GM23248 (cell line): Measurements from ENCODE around the gene DYNLRB1. TPM values are rescaled to one million over a fixed set of nuclear protein-coding genes. Genes with fewer than 3 reads are reported as not detected.
"Not testable (repeated sequence)": the region's sequence is repeated elsewhere in the genome, so short reads cannot be mapped to it uniquely, and the experiment has no call there.

Experiments used
- DNase-seq: peaks from one replicate; pipeline ENCODE4 v3.0.0-alpha.2; 2015
- H2AFZ ChIP-seq: fragments of 200-600 bp; sonication (generic); 2 replicates; pipeline ENCODE4 v1.6.1; 2016; ENCODE audit warnings: antibody characterized with exemption
- H3F3A ChIP-seq: fragments of 200-600 bp; sonication (generic); 2 replicates; pipeline ENCODE4 v1.6.1; 2016; ENCODE audit warnings: mild to moderate bottlenecking, antibody characterized with exemption, mixed run types; ENCODE audit not compliant: insufficient read depth
- H3K27ac ChIP-seq: fragments of 200-600 bp; sonication (generic); 2 replicates; pipeline ENCODE4 v1.5.1; 2016; ENCODE audit warnings: mild to moderate bottlenecking
- H3K27me3 ChIP-seq: fragments of 200-600 bp; sonication (generic); replicated peaks from 2 replicates; pipeline ENCODE4 v1.6.1; 2016; ENCODE audit warnings: mild to moderate bottlenecking; ENCODE audit not compliant: insufficient read depth
- H3K36me3 ChIP-seq: fragments of 200-600 bp; sonication (generic); 2 replicates; pipeline ENCODE4 v1.6.1; 2016; ENCODE audit warnings: low read depth, mild to moderate bottlenecking
- H3K4me1 ChIP-seq: fragments of 200-600 bp; sonication (generic); 2 replicates; pipeline ENCODE4 v1.6.1; 2016; ENCODE audit warnings: mild to moderate bottlenecking; ENCODE audit not compliant: insufficient read depth
- H3K4me2 ChIP-seq: fragments of 200-600 bp; sonication (generic); one replicate; pipeline ENCODE4 v1.6.1; 2016; ENCODE audit warnings: mild to moderate bottlenecking; ENCODE audit not compliant: unreplicated experiment
- H3K4me3 ChIP-seq: fragments of 200-600 bp; sonication (generic); 2 replicates; pipeline ENCODE4 v1.5.1; 2016; ENCODE audit warnings: mild to moderate bottlenecking
- H3K79me2 ChIP-seq: fragments of 200-600 bp; sonication (generic); 2 replicates; pipeline ENCODE4 v1.6.1; 2016; ENCODE audit warnings: mild to moderate bottlenecking; ENCODE audit not compliant: insufficient read depth
- H3K9ac ChIP-seq: fragments of 200-600 bp; sonication (generic); 2 replicates; pipeline ENCODE4 v1.6.1; 2016; ENCODE audit warnings: mild to moderate bottlenecking
- H3K9me2 ChIP-seq: fragments of 200-600 bp; sonication (generic); 2 replicates; pipeline ENCODE4 v1.6.1; 2016; ENCODE audit warnings: mixed run types, mild to moderate bottlenecking, moderate library complexity; ENCODE audit not compliant: insufficient read depth
- H3K9me3 ChIP-seq: fragments of 200-600 bp; sonication (generic); one replicate; pipeline ENCODE4 v1.6.1; 2017; ENCODE audit warnings: low read depth
- H4K20me1 ChIP-seq: fragments of 200-600 bp; sonication (generic); 2 replicates; pipeline ENCODE4 v1.6.0; 2016; ENCODE audit not compliant: insufficient read depth
- EZH2 ChIP-seq: fragments of 200-600 bp; sonication (generic); IDR thresholded peaks from 2 replicates; pipeline ENCODE4 v1.6.1; 2018; ENCODE audit warnings: antibody characterized with exemption, mild to moderate bottlenecking; ENCODE audit not compliant: insufficient read depth, poor library complexity, severe bottlenecking
- EZH2phosphoT487 ChIP-seq: fragments of 200-600 bp; sonication (generic); IDR thresholded peaks from 2 replicates; pipeline ENCODE4 v1.6.1; 2018; ENCODE audit warnings: antibody characterized with exemption, moderate library complexity, mild to moderate bottlenecking, low read depth; ENCODE audit not compliant: insufficient read depth
- WGBS, 2 experiments: methylation state at CpG; one replicate each; pipeline ENCODE4 v1.1.6; 2015 to 2017; ENCODE audit warnings: low lambda C conversion rate in 2 of 2, low coverage in 1 of 2; ENCODE audit errors: missing lambda C conversion rate in 2 of 2; 5-methylcytosine and 5-hydroxymethylcytosine counted together
- in situ Hi-C: fragments of 300-500 bp; cut with MboI; formaldehyde crosslinking; loops from 2 replicates; pipeline ENCODE4 v1.15.0; 2020
- polyA plus RNA-seq: library from polyadenylated mRNA; unstranded; fragments of >200 nt; fragmentation: Nextera tagmentation; extraction: Ambion mirVana; gene quantifications from 2 replicates; pipeline ENCODE4 v1.2.1, GENCODE V29; 2016
- total RNA-seq: library from RNA; depleted of rRNA; stranded (reverse); fragments of >200 nt; shearing (Covaris generic); gene quantifications from 2 replicates; pipeline ENCODE4 v1.2.3, GENCODE V29; 2014

DYNLRB1 gene
- total and polyA plus RNA-seq, 2 experiments from 2014 or later = 100 to 279 TPM

- H3F3A ChIP-seq = peaks cover 41% of the 10 kb centered on the region
- DNase-seq = no peak
- no peak overlapping the region for H2AFZ ChIP-seq
- no peaks in the 10 kb centered on the region for H4K20me1 ChIP-seq
- peaks cover 45% of the 10 kb centered on the region for H3K79me2 ChIP-seq
- H3K4me2 ChIP-seq = no peak overlapping the region
- no peak for TF ChIP-seq EZH2
- TF ChIP-seq EZH2phosphoT487 = no peak
- no peaks in the 10 kb centered on the region for H3K27me3 ChIP-seq
- no peak overlapping the region for H3K4me3 ChIP-seq
- H3K9me3 ChIP-seq = no peaks in the 10 kb centered on the region
- H3K9me2 ChIP-seq = no peaks in the 10 kb centered on the region
- H3K9ac ChIP-seq = no peak overlapping the region
- in situ Hi-C loops = no loop called here
- peaks cover 28% of the 10 kb centered on the region for H3K36me3 ChIP-seq
- peak overlapping the region; percentile 22 for H3K27ac ChIP-seq
- peaks cover 11% of the 10 kb centered on the region for H3K4me1 ChIP-seq
Measured at GRCh38 chr20:34512955-34513419, 3.2 kb upstream of the DYNLRB1 start.

- H3K4me1 ChIP-seq = peaks cover 12% of the 10 kb centered on the region
- H4K20me1 ChIP-seq, H3K27ac ChIP-seq, H2AFZ ChIP-seq, H3K9me3 ChIP-seq, H3K4me3 ChIP-seq, H3K9ac ChIP-seq, H3K4me2 ChIP-seq, DNase-seq, in situ Hi-C loops, H3K9me2 ChIP-seq, H3K27me3 ChIP-seq: not testable (repeated sequence)
- H3K36me3 ChIP-seq = peaks cover 21% of the 10 kb centered on the region; the same call in 1 of the 2 replicates
- H3K79me2 ChIP-seq = peaks cover 45% of the 10 kb centered on the region
- H3F3A ChIP-seq = peaks cover 34% of the 10 kb centered on the region
- WGBS, 2 experiments = 96 to 97% methylated on average over 17 of the region's 17 CpGs
Measured at GRCh38 chr20:34514034-34514433, 2.2 kb upstream of the DYNLRB1 start.

- in situ Hi-C loops = no loop called here
Measured at GRCh38 chr20:34514897-34515483, 1.2 kb upstream of the DYNLRB1 start.

GRCh38 chr20:34515484-34516246, 557 bp upstream of the DYNLRB1 start:
- no peaks in the 10 kb centered on the region for H3K9me3 ChIP-seq
- in situ Hi-C loops = no loop called here
- WGBS, 2 experiments = 24 to 28% methylated on average over 36 of the region's 36 CpGs
- H3K27me3 ChIP-seq = no peaks in the 10 kb centered on the region
- peaks cover 34% of the 10 kb centered on the region for H3F3A ChIP-seq
- H3K4me2 ChIP-seq = peak overlapping the region; percentile 88
- H4K20me1 ChIP-seq = no peaks in the 10 kb centered on the region
- H2AFZ ChIP-seq = peak overlapping the region; percentile 64
- H3K36me3 ChIP-seq = peaks cover 23% of the 10 kb centered on the region; the same call in 1 of the 2 replicates
- TF ChIP-seq EZH2phosphoT487 (no peak), EZH2 (no peak)
- peak overlapping the region; percentile 85 for H3K4me3 ChIP-seq
- H3K9ac ChIP-seq = peak overlapping the region; percentile 94
- H3K79me2 ChIP-seq = peaks cover 55% of the 10 kb centered on the region
- peaks cover 12% of the 10 kb centered on the region for H3K4me1 ChIP-seq
- H3K27ac ChIP-seq = peak overlapping the region; percentile 85
- peak; percentile 19 for DNase-seq
- H3K9me2 ChIP-seq = no peaks in the 10 kb centered on the region

More at GRCh38 chr20:34514897-34515483, 1.2 kb upstream of the DYNLRB1 start:
- WGBS, 2 experiments = 64 to 70% methylated on average over 19 of the region's 19 CpGs
- peaks cover 18% of the 10 kb centered on the region; the same call in 1 of the 2 replicates for H3K36me3 ChIP-seq
- H3K79me2 ChIP-seq = peaks cover 48% of the 10 kb centered on the region
- H3K4me1 ChIP-seq = peaks cover 12% of the 10 kb centered on the region
- DNase-seq = peak; percentile 22
- no peaks in the 10 kb centered on the region for H3K9me3 ChIP-seq
- peak overlapping the region; percentile 94 for H3K9ac ChIP-seq
- no peaks in the 10 kb centered on the region for H3K27me3 ChIP-seq
- H3F3A ChIP-seq = peaks cover 34% of the 10 kb centered on the region
- peak overlapping the region; percentile 85 for H3K4me3 ChIP-seq
- TF ChIP-seq EZH2phosphoT487 (no peak), EZH2 (no peak)
- no peaks in the 10 kb centered on the region for H4K20me1 ChIP-seq
- H3K4me2 ChIP-seq = peak overlapping the region; percentile 88
- H3K27ac ChIP-seq = peak overlapping the region; percentile 85
- no peak overlapping the region for H2AFZ ChIP-seq
- no peaks in the 10 kb centered on the region for H3K9me2 ChIP-seq
